ENCODE results near the gene NECTIN4. TPM values are rescaled to one million over a fixed set of nuclear protein-coding genes. Genes with fewer than 3 reads are reported as not detected.

Gene NECTIN4
- total and polyA plus RNA-seq, 2 of the 13 experiments (the other 11 are each of a cell fraction or from before 2014, with no cell fraction given), result 5.9 to 12.4 TPM

- TF ChIP-seq CSRNP2 (CRISPR knock-in tag; conservative IDR thresholded peaks at IDR 0.05; ENCODE audit: low read depth) (no peak), ZNF747 (CRISPR knock-in tag; IDR thresholded peaks at IDR 0.05; ENCODE audit: borderline replicate concordance) (no peak), KDM3A (CRISPR knock-in tag; IDR thresholded peaks at IDR 0.05; ENCODE audit: low read depth) (no peak), CBX1 (IDR thresholded peaks at IDR 0.05; ENCODE audit: low read depth) (no peak), ZNF335 (CRISPR knock-in tag; IDR thresholded peaks at IDR 0.05) (no peak), ZNF281 (CRISPR knock-in tag; IDR thresholded peaks at IDR 0.05; ENCODE audit: borderline replicate concordance) (peak; percentile 41; the same call in 1 of the 2 replicates), RFX1 (IDR thresholded peaks at IDR 0.05) (no peak), POGZ (CRISPR knock-in tag; IDR thresholded peaks at IDR 0.05) (no peak), AKAP8 (CRISPR knock-in tag; IDR thresholded peaks at IDR 0.05) (no peak), TP53 (CRISPR knock-in tag; conservative IDR thresholded peaks at IDR 0.05) (no peak), SALL2 (CRISPR knock-in tag; IDR thresholded peaks at IDR 0.05) (no peak), HMG20A (CRISPR knock-in tag; IDR thresholded peaks at IDR 0.05; ENCODE audit: borderline replicate concordance) (no peak), TFAP4 (IDR thresholded peaks at IDR 0.05; ENCODE audit: borderline replicate concordance, low read depth) (peak; percentile 11; the same call in 1 of the 2 replicates)
These were observed 11.9 kb downstream of the NECTIN4 start (continued) for GRCh38 chr1:161077426-161077825.

Measured in HepG2 (cell line).